ENCODE data around the gene SPATA12.

SPATA12 gene
- total RNA-seq = 0 reads per million in 4 experiments

GRCh38 chr3:57060089-57060821, at the start of gene SPATA12:
TSS of gene SPATA12 (plus strand) at chr3:57060664. CDS start at chr3:57073695, 13,031 bp downstream.
- DNase-seq = no peak

GRCh38 chr3:57011022-57011421, 49.4 kb upstream of the SPATA12 start:
- DNase-seq = no peak

- no peak for DNase-seq
These were observed 47.6 kb upstream of the SPATA12 start for GRCh38 chr3:57012847-57013246.

GRCh38 chr3:57015350-57015729, 45.1 kb upstream of the SPATA12 start:
- DNase-seq = no peak

GRCh38 chr3:57015912-57016311, 44.6 kb upstream of the SPATA12 start:
- DNase-seq = no peak

- no peak for DNase-seq
These were observed 43.0 kb upstream of the SPATA12 start for GRCh38 chr3:57017459-57017845.

GRCh38 chr3:57018246-57018645, 42.2 kb upstream of the SPATA12 start:
- DNase-seq = no peak

- DNase-seq = no peak
These were observed 41.4 kb upstream of the SPATA12 start for GRCh38 chr3:57019057-57019456.

- DNase-seq = no peak
These were observed 35.2 kb upstream of the SPATA12 start for GRCh38 chr3:57025237-57025636.

GRCh38 chr3:57026944-57027343, 33.5 kb upstream of the SPATA12 start:
- no peak for DNase-seq

GRCh38 chr3:57029383-57029782, 31.1 kb upstream of the SPATA12 start:
- DNase-seq = no peak

GRCh38 chr3:57029924-57030323, 30.5 kb upstream of the SPATA12 start:
- no peak for DNase-seq

GRCh38 chr3:57030721-57031120, 29.7 kb upstream of the SPATA12 start:
- no peak for DNase-seq

- DNase-seq = no peak
These were observed 28.6 kb upstream of the SPATA12 start for GRCh38 chr3:57031631-57032541.

GRCh38 chr3:57036952-57037351, 23.5 kb upstream of the SPATA12 start:
- no peak for DNase-seq

- no peak for DNase-seq
These were observed 21.8 kb upstream of the SPATA12 start for GRCh38 chr3:57038466-57039164.

- DNase-seq = no peak
These were observed 18.8 kb upstream of the SPATA12 start for GRCh38 chr3:57041674-57042073.

- no peak for DNase-seq
These were observed 16.9 kb upstream of the SPATA12 start for GRCh38 chr3:57043518-57043917.

- DNase-seq = no peak
These were observed 14.2 kb upstream of the SPATA12 start for GRCh38 chr3:57046101-57046765.

GRCh38 chr3:57048052-57048671, 12.3 kb upstream of the SPATA12 start:
- no peak for DNase-seq

- no peak for DNase-seq
These were observed 11.7 kb upstream of the SPATA12 start for GRCh38 chr3:57048728-57049127.

- DNase-seq = no peak
These were observed 7.8 kb upstream of the SPATA12 start for GRCh38 chr3:57052662-57053061.

Measured in effector CD8-positive, alpha-beta T cell (primary cell).